OCI-LY3 (cell line): ENCODE measurements around the gene PPM1M.

Experiments
- CTCF ChIP-seq: fragments of 200-600, 300-600 bp; sonication (generic); IDR thresholded peaks from 2 replicates; pipeline ENCODE4 v1.5.1; 2014; ENCODE audit warnings: antibody characterized with exemption, low read length, low read depth
- EZH2phosphoT487 ChIP-seq: fragments of 200-600 bp; shearing (Covaris generic); IDR thresholded peaks from 2 replicates; pipeline ENCODE4 v1.6.1; 2018; ENCODE audit warnings: antibody characterized with exemption, mixed run types, low read depth

DNA sequence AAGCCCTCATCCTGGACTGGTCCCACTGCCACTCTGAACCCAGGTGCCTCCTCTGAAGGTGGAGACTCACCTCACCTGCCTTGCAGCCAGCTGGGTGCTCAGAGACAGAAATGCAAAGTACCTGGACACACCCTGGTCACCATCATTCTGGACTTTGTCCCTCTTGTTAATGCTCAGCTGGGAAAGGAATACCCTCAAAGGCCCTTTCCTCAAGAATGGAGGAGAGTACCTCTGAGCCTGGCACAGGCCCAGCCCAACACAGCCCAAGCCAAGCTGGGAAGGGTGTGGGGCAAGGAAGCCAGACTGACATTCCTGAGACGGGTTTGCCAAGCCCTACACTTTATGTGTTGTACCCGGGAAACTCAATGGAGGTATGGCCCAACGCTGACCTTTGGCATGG lies 48.6 kb upstream of the PPM1M start:
- TF ChIP-seq CTCF, result no peak
- no peak for TF ChIP-seq EZH2phosphoT487
